ENCODE data around the gene TMEM37. TPM values are rescaled to one million over a fixed set of nuclear protein-coding genes. Genes with fewer than 3 reads are reported as not detected.

TMEM37 gene
- total and polyA plus RNA-seq, 2 of the 13 experiments (the other 11 are each of a cell fraction or from before 2014, with no cell fraction given): 37.7 to 115 TPM

GRCh38 chr2:119422360-119423107 lies 9.1 kb upstream of the TMEM37 start (continued):
- TF ChIP-seq, protein P1, sequence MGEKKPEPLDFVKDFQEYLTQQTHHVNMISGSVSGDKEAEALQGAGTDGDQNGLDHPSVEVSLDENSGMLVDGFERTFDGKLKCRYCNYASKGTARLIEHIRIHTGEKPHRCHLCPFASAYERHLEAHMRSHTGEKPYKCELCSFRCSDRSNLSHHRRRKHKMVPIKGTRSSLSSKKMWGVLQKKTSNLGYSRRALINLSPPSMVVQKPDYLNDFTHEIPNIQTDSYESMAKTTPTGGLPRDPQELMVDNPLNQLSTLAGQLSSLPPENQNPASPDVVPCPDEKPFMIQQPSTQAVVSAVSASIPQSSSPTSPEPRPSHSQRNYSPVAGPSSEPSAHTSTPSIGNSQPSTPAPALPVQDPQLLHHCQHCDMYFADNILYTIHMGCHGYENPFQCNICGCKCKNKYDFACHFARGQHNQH (CRISPR knock-in tag; IDR thresholded peaks at IDR 0.05): 0 out of 2 replicates have a peak, but pooled peaks have one; percentile 30
- TF ChIP-seq, protein P2, sequence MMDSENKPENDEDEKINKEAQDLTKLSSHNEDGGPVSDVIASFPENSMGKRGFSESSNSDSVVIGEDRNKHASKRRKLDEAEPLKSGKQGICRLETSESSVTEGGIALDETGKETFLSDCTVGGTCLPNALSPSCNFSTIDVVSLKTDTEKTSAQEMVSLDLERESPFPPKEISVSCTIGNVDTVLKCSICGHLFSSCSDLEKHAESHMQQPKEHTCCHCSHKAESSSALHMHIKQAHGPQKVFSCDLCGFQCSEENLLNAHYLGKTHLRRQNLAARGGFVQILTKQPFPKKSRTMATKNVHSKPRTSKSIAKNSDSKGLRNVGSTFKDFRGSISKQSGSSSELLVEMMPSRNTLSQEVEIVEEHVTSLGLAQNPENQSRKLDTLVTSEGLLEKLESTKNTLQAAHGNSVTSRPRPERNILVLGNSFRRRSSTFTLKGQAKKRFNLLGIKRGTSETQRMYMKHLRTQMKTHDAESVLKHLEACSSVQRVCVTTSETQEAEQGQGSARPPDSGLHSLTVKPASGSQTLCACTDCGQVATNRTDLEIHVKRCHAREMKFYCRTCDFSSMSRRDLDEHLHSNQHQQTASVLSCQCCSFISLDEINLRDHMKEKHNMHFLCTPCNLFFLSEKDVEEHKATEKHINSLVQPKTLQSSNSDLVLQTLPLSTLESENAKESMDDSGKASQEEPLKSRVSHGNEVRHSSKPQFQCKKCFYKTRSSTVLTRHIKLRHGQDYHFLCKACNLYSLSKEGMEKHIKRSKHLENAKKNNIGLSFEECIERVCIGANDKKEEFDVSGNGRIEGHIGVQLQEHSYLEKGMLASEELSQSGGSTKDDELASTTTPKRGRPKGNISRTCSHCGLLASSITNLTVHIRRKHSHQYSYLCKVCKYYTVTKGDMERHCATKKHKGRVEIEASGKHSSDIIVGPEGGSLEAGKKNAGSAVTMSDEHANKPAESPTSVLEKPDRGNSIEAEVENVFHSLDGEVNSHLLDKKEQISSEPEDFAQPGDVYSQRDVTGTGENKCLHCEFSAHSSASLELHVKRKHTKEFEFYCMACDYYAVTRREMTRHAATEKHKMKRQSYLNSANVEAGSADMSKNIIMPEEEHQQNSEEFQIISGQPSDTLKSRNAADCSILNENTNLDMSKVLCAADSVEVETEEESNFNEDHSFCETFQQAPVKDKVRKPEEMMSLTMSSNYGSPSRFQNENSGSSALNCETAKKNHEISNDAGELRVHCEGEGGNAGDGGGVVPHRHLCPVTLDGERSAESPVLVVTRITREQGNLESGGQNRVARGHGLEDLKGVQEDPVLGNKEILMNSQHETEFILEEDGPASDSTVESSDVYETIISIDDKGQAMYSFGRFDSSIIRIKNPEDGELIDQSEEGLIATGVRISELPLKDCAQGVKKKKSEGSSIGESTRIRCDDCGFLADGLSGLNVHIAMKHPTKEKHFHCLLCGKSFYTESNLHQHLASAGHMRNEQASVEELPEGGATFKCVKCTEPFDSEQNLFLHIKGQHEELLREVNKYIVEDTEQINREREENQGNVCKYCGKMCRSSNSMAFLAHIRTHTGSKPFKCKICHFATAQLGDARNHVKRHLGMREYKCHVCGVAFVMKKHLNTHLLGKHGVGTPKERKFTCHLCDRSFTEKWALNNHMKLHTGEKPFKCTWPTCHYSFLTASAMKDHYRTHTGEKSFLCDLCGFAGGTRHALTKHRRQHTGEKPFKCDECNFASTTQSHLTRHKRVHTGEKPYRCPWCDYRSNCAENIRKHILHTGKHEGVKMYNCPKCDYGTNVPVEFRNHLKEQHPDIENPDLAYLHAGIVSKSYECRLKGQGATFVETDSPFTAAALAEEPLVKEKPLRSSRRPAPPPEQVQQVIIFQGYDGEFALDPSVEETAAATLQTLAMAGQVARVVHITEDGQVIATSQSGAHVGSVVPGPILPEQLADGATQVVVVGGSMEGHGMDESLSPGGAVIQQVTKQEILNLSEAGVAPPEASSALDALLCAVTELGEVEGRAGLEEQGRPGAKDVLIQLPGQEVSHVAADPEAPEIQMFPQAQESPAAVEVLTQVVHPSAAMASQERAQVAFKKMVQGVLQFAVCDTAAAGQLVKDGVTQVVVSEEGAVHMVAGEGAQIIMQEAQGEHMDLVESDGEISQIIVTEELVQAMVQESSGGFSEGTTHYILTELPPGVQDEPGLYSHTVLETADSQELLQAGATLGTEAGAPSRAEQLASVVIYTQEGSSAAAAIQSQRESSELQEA (CRISPR knock-in tag; IDR thresholded peaks at IDR 0.05; ENCODE audit: not compliant biosample characterization): no peak
- TF ChIP-seq MYC (CRISPR knock-in tag; IDR thresholded peaks at IDR 0.05; ENCODE audit: borderline replicate concordance) (no peak), ZNF776 (CRISPR knock-in tag; IDR thresholded peaks at IDR 0.05) (0 out of 2 replicates have a peak, but pooled peaks have one; percentile 52), RBAK (CRISPR knock-in tag; IDR thresholded peaks at IDR 0.05) (no peak), RARA (CRISPR knock-in tag; IDR thresholded peaks at IDR 0.05) (peak; percentile 7; the same call in 1 of the 2 replicates), TCF7 (IDR thresholded peaks at IDR 0.05; ENCODE audit: low read depth) (0 out of 2 replicates have a peak, but pooled peaks have one; percentile 20), SOX13 (IDR thresholded peaks at IDR 0.05) (no peak), SOX13 (CRISPR knock-in tag; conservative IDR thresholded peaks at IDR 0.05 in 1 of 2, IDR thresholded peaks at IDR 0.05 in 1 of 2) (0 out of 4 replicates have a peak, but pooled peaks of 1 of the 2 experiments have one; percentile 6), TFAP4 (IDR thresholded peaks at IDR 0.05; ENCODE audit: borderline replicate concordance, low read depth) (peak; percentile 44; the same call in 1 of the 2 replicates), PRPF4 (IDR thresholded peaks at IDR 0.05; ENCODE audit: low read depth, low read length, poor library complexity, severe bottlenecking) (no peak), PAX8 (CRISPR knock-in tag; IDR thresholded peaks at IDR 0.05; ENCODE audit: borderline replicate concordance) (no peak), AGO2 (optimal IDR thresholded peaks at IDR 0.05; ENCODE audit: low read depth, low read length) (no peak), REPIN1 (CRISPR knock-in tag; IDR thresholded peaks at IDR 0.05; ENCODE audit: borderline replicate concordance, low read depth) (0 out of 2 replicates have a peak, but pooled peaks have one; percentile 24)
- TF ChIP-seq, protein P3, sequence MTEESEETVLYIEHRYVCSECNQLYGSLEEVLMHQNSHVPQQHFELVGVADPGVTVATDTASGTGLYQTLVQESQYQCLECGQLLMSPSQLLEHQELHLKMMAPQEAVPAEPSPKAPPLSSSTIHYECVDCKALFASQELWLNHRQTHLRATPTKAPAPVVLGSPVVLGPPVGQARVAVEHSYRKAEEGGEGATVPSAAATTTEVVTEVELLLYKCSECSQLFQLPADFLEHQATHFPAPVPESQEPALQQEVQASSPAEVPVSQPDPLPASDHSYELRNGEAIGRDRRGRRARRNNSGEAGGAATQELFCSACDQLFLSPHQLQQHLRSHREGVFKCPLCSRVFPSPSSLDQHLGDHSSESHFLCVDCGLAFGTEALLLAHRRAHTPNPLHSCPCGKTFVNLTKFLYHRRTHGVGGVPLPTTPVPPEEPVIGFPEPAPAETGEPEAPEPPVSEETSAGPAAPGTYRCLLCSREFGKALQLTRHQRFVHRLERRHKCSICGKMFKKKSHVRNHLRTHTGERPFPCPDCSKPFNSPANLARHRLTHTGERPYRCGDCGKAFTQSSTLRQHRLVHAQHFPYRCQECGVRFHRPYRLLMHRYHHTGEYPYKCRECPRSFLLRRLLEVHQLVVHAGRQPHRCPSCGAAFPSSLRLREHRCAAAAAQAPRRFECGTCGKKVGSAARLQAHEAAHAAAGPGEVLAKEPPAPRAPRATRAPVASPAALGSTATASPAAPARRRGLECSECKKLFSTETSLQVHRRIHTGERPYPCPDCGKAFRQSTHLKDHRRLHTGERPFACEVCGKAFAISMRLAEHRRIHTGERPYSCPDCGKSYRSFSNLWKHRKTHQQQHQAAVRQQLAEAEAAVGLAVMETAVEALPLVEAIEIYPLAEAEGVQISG (CRISPR knock-in tag; IDR thresholded peaks at IDR 0.05): no peak

Measured in HepG2 (cell line).